Adrenal gland (tissue), 12 donors: Measurements from ENCODE around the gene FXYD2. TPM values are rescaled to one million over a fixed set of nuclear protein-coding genes. Genes with fewer than 3 reads are reported as not detected.

Experiments used
- DNase-seq, 7 donors: peaks; one replicate each; pipeline ENCODE4 v3.0.0-alpha.2; 2019 to 2020
- H3K27ac ChIP-seq, 5 donors: fragments of 200-600 bp; sonication (generic) in 4 of 5; 1 replicate in 3 of 5; 2 replicates in 2 of 5; pipeline versions ENCODE4 v1.5.1 to v1.8.0; 2016 to 2020; ENCODE audit warnings: mild to moderate bottlenecking in 1 of 5
- H3K27me3 ChIP-seq: fragments of 200-600 bp; 2 replicates; pipeline ENCODE4 v1.8.0; 2021
- H3K36me3 ChIP-seq, 2 donors: fragments of 200-600 bp; replicated peaks in 1 of 2; 1 replicate in 1 of 2; 2 replicates in 1 of 2; pipeline versions ENCODE4 v1.5.1 to v1.8.0; 2018 to 2022
- H3K4me1 ChIP-seq, 2 donors: fragments of 200-600 bp; replicated peaks in 1 of 2; 1 replicate in 1 of 2; 2 replicates in 1 of 2; pipeline versions ENCODE4 v1.5.1 to v1.8.0; 2018 to 2021
- H3K4me3 ChIP-seq, 4 donors: fragments of 200-600 bp; sonication (generic) in 3 of 4; one replicate each; pipeline ENCODE4 v1.5.1; 2016 to 2018
- H3K9me3 ChIP-seq, 3 donors: fragments of 200-600 bp; sonication (generic) in 1 of 3; replicated peaks in 1 of 3; 1 replicate in 2 of 3; 2 replicates in 1 of 3; pipeline versions ENCODE4 v1.5.1 to v1.8.0; 2016 to 2021
- POLR2A ChIP-seq, 2 donors: fragments of 450-650 bp; IDR thresholded peaks; one replicate each; pipeline ENCODE4 v1.6.1; 2017; ENCODE audit warnings: antibody characterized with exemption in 2 of 2, mild to moderate bottlenecking in 2 of 2, moderate library complexity in 1 of 2
- WGBS, 4 donors: extraction: QIAGEN DNeasy Blood & Tissue Kit in 2 of 4; methylation state at CpG; one replicate each; pipeline versions ENCODE4 v1.1.5 to v1.1.7; 2013 to 2017; 5-methylcytosine and 5-hydroxymethylcytosine counted together
- intact Hi-C, 2 donors: fragments of 100-400 bp; cut with DNase I; formaldehyde crosslinking; loops; one replicate each; pipeline versions ENCODE4 v1.14.1 to v1.15.0; 2022 to 2023
- polyA plus RNA-seq, 3 donors: library from polyadenylated mRNA; stranded (reverse); fragments of 200-250 nt in 2 of 3; fragments of 350-450 nt in 1 of 3; fragmentation: Illumina TruSeq in 1 of 3; extraction: RNeasy Lipid Tissue Mini Kit (QIAGEN cat#74804) in 1 of 3; gene quantifications; one replicate each; pipeline ENCODE4 v1.2.3, GENCODE V29; 2013 to 2014
- total RNA-seq, 9 donors: library from RNA; depleted of rRNA in 4 of 9; stranded (reverse); fragments of >200 nt in 4 of 9; fragments of 120-200 nt in 1 of 9; fragmentation: NEBNext Ultra II Directional in 1 of 9; extraction: Animal tissue kit (Norgen Biotek cat#: 25700) in 1 of 9; gene quantifications; one replicate each; pipeline versions ENCODE4 v1.1.0 to v1.2.4, GENCODE V29; 2013 to 2023
- TF ChIP-seq, protein P1 (sequence below), 6 experiments: fragments of 450-650 bp in 4 of 6; fragments of 200-600 bp in 2 of 6; sonication (generic) in 1 of 6; IDR thresholded peaks; 1 replicate in 5 of 6; 2 replicates in 1 of 6; pipeline versions ENCODE4 v1.5.1 to v1.8.0; 2016 to 2021; ENCODE audit warnings: antibody characterized with exemption in 6 of 6, mild to moderate bottlenecking in 2 of 6, moderate library complexity in 1 of 6
- donor health status: healthy with polysubstance abuse.
- donor health status: Bipolar disorder and iron deficiency.
- donor health status: DM: yes; HTN: yes; CAD: no.
- donor health status: DM: no; HTN: no; CAD: no.
- donor health status: DM: no; HTN: no; CAD: no.
- donor health status: DM: yes; HTN: yes; CAD: no.

The FXYD2 gene
- total and polyA plus RNA-seq, 12 donors = 0.27 to 11.3 (median 2.7) TPM; not detected in 2

DNA sequence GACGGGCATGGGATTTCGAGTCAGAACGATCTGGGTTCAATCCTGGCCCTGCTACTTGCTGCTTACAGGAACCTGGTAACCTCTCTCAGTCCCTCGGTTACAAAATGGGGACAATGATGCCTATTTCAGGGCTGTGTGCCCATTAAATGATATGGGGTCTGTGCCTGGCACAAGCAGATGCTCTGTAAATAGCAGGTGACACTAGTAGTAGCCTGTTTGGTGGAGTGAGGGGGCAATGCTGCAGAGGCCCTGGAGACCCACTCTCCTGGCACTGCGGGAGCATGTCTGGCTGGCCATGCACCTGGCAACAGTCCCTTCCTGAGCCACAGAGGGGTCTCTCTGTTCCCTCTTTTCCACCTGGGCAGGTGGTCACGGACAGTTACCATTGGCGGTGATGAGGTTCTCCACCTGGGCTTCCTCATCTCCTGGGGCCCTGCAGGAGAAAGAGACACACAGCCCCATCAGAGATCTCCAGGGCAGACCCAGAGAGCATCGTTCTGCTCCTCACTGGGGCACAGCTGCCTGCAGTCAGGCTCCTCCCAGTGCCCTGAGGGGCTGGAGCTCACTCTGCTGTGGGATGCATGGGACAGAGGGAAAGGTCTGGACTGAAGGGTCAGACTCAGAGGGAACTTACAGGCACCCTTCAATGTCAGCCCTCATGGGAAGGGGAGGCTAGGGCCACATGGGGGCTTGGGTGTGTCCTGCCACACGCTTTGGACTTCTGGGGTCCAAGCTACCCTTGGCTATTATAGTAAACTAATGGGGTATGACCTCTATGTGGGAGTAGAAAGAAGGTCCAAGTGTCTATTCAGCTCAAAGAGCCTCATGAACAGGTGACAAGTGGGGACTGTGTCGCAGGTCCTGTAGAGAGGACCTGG lies 15.6 kb upstream of the FXYD2 start:
- H3K27ac ChIP-seq = no peak overlapping the region
- peak in 3 of 7 donors; percentile 12 to 39 (median 16) for DNase-seq
- intact Hi-C loops = loop anchor here in 1 of 2 donors (5.0 kb wide), 1 partner anchor 212 kb away; no protein-coding TSS in a partner anchor
- peaks cover 0 to 11% of the 10 kb centered on the region in 2 donors for H3K4me1 ChIP-seq
- TF ChIP-seq, protein P1, sequence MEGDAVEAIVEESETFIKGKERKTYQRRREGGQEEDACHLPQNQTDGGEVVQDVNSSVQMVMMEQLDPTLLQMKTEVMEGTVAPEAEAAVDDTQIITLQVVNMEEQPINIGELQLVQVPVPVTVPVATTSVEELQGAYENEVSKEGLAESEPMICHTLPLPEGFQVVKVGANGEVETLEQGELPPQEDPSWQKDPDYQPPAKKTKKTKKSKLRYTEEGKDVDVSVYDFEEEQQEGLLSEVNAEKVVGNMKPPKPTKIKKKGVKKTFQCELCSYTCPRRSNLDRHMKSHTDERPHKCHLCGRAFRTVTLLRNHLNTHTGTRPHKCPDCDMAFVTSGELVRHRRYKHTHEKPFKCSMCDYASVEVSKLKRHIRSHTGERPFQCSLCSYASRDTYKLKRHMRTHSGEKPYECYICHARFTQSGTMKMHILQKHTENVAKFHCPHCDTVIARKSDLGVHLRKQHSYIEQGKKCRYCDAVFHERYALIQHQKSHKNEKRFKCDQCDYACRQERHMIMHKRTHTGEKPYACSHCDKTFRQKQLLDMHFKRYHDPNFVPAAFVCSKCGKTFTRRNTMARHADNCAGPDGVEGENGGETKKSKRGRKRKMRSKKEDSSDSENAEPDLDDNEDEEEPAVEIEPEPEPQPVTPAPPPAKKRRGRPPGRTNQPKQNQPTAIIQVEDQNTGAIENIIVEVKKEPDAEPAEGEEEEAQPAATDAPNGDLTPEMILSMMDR (IDR thresholded peaks at IDR 0.05) = no peak
- TF ChIP-seq POLR2A (IDR thresholded peaks at IDR 0.05) = no peak
- no peaks in the 10 kb centered on the region for H3K27me3 ChIP-seq
- H3K9me3 ChIP-seq = no peaks in the 10 kb centered on the region
- H3K4me3 ChIP-seq = no peak overlapping the region
- WGBS, 4 donors = 89 to 96% (median 92%) methylated on average over 8 to 10 of the region's 10 CpGs
- H3K36me3 ChIP-seq = peaks cover 0 to 23% of the 10 kb centered on the region in 2 donors

- H3K36me3 ChIP-seq = peaks cover 0 to 23% of the 10 kb centered on the region in 2 donors
- 69 to 83% (median 77%) methylated on average over 7 of the region's 7 CpGs for WGBS, 4 donors
Measured at GRCh38 chr11:117839380-117839881, 14.9 kb upstream of the FXYD2 start.

DNA sequence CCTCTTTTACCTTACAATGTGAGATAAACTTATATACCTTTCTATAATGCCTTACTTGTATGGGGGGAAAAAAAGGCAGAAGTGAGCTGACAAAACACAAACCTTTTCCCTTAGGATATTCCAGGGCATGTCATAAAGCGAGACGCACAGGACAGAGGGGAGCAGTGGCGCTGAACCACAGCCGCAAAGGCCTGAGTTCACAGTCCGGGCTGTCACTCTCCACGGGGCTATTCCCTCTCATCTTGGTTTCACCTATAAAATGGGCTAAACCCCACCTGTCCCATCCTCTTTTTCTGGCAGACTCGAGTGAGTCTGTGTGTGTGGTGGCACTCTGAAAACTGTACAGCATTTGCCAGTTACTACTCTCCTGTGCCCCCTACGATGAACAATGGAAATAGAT lies 14.4 kb upstream of the FXYD2 start:
- Histone ChIP-seq H3K4me3 (no peak overlapping the region), H3K36me3 (peaks cover 0 to 23% of the 10 kb centered on the region in 2 donors), H3K9me3 (no peaks in the 10 kb centered on the region), H3K4me1 (peaks cover 0 to 6% of the 10 kb centered on the region in 2 donors), H3K27me3 (no peaks in the 10 kb centered on the region), H3K27ac (no peak overlapping the region)
- no peak for TF ChIP-seq POLR2A (IDR thresholded peaks at IDR 0.05)
- TF ChIP-seq, protein P1 (IDR thresholded peaks at IDR 0.05) = no peak
- WGBS, 4 donors = 75 to 81% (median 78%) methylated on average over 8 of the region's 8 CpGs
- peak in 1 of 7 donors; percentile 29 for DNase-seq
- intact Hi-C loops = loop anchor here in 1 of 2 donors (5.0 kb wide), 1 partner anchor 213 kb away; no protein-coding TSS in a partner anchor

More at GRCh38 chr11:117839380-117839881, 14.9 kb upstream of the FXYD2 start:
- Histone ChIP-seq H3K9me3 (no peaks in the 10 kb centered on the region), H3K4me3 (no peak overlapping the region), H3K4me1 (peaks cover 0 to 8% of the 10 kb centered on the region in 2 donors), H3K27ac (no peak overlapping the region), H3K27me3 (no peaks in the 10 kb centered on the region)
- intact Hi-C loops = loop anchor here in 1 of 2 donors (5.0 kb wide), 1 partner anchor 213 kb away; no protein-coding TSS in a partner anchor
- TF ChIP-seq, protein P1 (IDR thresholded peaks at IDR 0.05) = no peak
- TF ChIP-seq POLR2A (IDR thresholded peaks at IDR 0.05) = no peak
- peak in 1 of 7 donors; percentile 28 for DNase-seq

DNA sequence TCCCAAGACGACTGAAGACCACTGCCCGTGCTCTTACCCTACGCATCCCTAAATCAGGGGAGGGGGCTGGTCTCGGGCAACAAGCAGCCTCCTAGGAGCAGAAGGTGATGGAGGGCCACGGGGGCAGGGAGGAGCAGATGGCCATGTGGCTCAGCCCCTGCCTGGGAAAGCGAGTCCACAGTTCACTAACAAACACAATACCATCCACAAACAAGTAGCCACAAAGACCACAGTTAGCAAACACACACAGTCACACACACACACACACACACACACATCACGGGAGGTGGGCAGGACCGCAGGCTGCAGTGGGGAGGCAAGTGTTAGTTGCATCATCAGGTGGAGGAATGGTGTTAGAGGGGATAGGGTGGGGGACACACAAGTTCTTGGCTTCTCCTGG lies 13.2 kb upstream of the FXYD2 start:
- intact Hi-C loops = loop anchor here in 1 of 2 donors (5.0 kb wide), 1 partner anchor 215 kb away; no protein-coding TSS in a partner anchor
- H3K9me3 ChIP-seq = no peaks in the 10 kb centered on the region
- H3K4me1 ChIP-seq = peaks cover 0 to 9% of the 10 kb centered on the region in 2 donors
- H3K27me3 ChIP-seq = no peaks in the 10 kb centered on the region
- WGBS, 4 donors = 61 to 78% (median 73%) methylated on average over 8 of the region's 8 CpGs
- H3K36me3 ChIP-seq = peaks cover 0 to 23% of the 10 kb centered on the region in 2 donors
- TF ChIP-seq, protein P1 (IDR thresholded peaks at IDR 0.05) = no peak
- TF ChIP-seq POLR2A (IDR thresholded peaks at IDR 0.05) = no peak
- H3K4me3 ChIP-seq = no peak overlapping the region
- H3K27ac ChIP-seq = no peak overlapping the region
- peak in 2 of 7 donors; percentile 8 to 37 for DNase-seq
